ENCODE data around the gene DMD. TPM values are rescaled to one million over a fixed set of nuclear protein-coding genes. Genes with fewer than 3 reads are reported as not detected.

The DMD gene
- total RNA-seq, 4 donors from 2014 or later = 2.2 to 26.7 (median 7.8) TPM

GRCh38 chrX:31291131-31291530, 1920.2 kb downstream of the DMD start:
- TF ChIP-seq CTCF (IDR thresholded peaks at IDR 0.05) (no peak), POLR2A (IDR thresholded peaks at IDR 0.05) (no peak)
- 88 to 90% methylated on average over 5 of the region's 5 CpGs for WGBS, 2 donors
- Histone ChIP-seq H3K4me3 (no peak overlapping the region), H3K27ac (no peak overlapping the region), H3K27me3 (no peaks in the 10 kb centered on the region), H3K9me3 (no peaks in the 10 kb centered on the region), H3K4me1 (no peaks in the 10 kb centered on the region), H3K36me3 (no peaks in the 10 kb centered on the region)
- intact Hi-C loops (cut with DNase I) = no loop called here
- DNase-seq = no peak

- H3K4me1 ChIP-seq = no peaks in the 10 kb centered on the region
- no peak for TF ChIP-seq CTCF (IDR thresholded peaks at IDR 0.05)
- intact Hi-C loops (cut with DNase I) = no loop called here
- WGBS, 2 donors = 56 to 65% methylated on average over 2 to 4 of the region's 4 CpGs
- no peak overlapping the region for H3K4me3 ChIP-seq
- no peak for DNase-seq
- no peaks in the 10 kb centered on the region for H3K27me3 ChIP-seq
- no peak overlapping the region for H3K27ac ChIP-seq
- H3K36me3 ChIP-seq = no peaks in the 10 kb centered on the region
- no peaks in the 10 kb centered on the region for H3K9me3 ChIP-seq
Measured at GRCh38 chrX:31287861-31288260, 1923.5 kb downstream of the DMD start.

- Histone ChIP-seq H3K27me3 (no peaks in the 10 kb centered on the region), H3K27ac (no peak overlapping the region), H3K4me3 (no peak overlapping the region), H3K4me1 (no peaks in the 10 kb centered on the region), H3K36me3 (no peaks in the 10 kb centered on the region), H3K9me3 (no peaks in the 10 kb centered on the region)
- WGBS, 2 donors = 62 to 69% methylated on average over 4 of the region's 4 CpGs
- intact Hi-C loops (cut with DNase I) = no loop called here
- TF ChIP-seq CTCF (IDR thresholded peaks at IDR 0.05) (no peak), POLR2A (IDR thresholded peaks at IDR 0.05) (no peak)
- no peak for DNase-seq
Measured at GRCh38 chrX:31280580-31280979, 1930.8 kb downstream of the DMD start.

GRCh38 chrX:31279359-31279758, 1932.0 kb downstream of the DMD start:
- no peaks in the 10 kb centered on the region for H3K36me3 ChIP-seq
- H3K4me3 ChIP-seq = no peak overlapping the region
- no peak for DNase-seq
- intact Hi-C loops (cut with DNase I) = no loop called here
- WGBS, 2 donors = 57% methylated on average over 2 of the region's 2 CpGs; no CpG with 5 or more reads in 1 of the 2 donors
- H3K27ac ChIP-seq = no peak overlapping the region
- no peak for TF ChIP-seq POLR2A (IDR thresholded peaks at IDR 0.05)
- peak in 1 of 6 experiments; percentile 27 for TF ChIP-seq CTCF (IDR thresholded peaks at IDR 0.05)
- no peaks in the 10 kb centered on the region for H3K9me3 ChIP-seq
- H3K4me1 ChIP-seq = no peaks in the 10 kb centered on the region
- no peaks in the 10 kb centered on the region for H3K27me3 ChIP-seq

GRCh38 chrX:31272472-31272775, 1938.9 kb downstream of the DMD start:
- H3K4me3 ChIP-seq = no peak overlapping the region
- TF ChIP-seq POLR2A (IDR thresholded peaks at IDR 0.05) (no peak), CTCF (IDR thresholded peaks at IDR 0.05) (no peak)
- intact Hi-C loops (cut with DNase I) = no loop called here
- H3K36me3 ChIP-seq = no peaks in the 10 kb centered on the region
- 42 to 44% methylated on average over 3 to 4 of the region's 4 CpGs for WGBS, 2 donors
- no peak overlapping the region for H3K27ac ChIP-seq
- no peaks in the 10 kb centered on the region for H3K27me3 ChIP-seq
- H3K9me3 ChIP-seq = no peaks in the 10 kb centered on the region
- no peaks in the 10 kb centered on the region for H3K4me1 ChIP-seq
- no peak for DNase-seq
